K562 (cell line): Measurements from ENCODE around the gene DEPP1. TPM values are rescaled to one million over a fixed set of nuclear protein-coding genes. Genes with fewer than 3 reads are reported as not detected.

Experiments used
- C11orf30 ChIP-seq: fragments of 450-650 bp; IDR thresholded peaks from 2 replicates; pipeline ENCODE4 v1.6.1; 2016; ENCODE audit warnings: low read depth, mild to moderate bottlenecking
- CBFA2T2 ChIP-seq: fragments of 450-650 bp; conservative IDR thresholded peaks from 2 replicates; pipeline ENCODE4 v1.6.1; 2017; ENCODE audit warnings: mild to moderate bottlenecking
- CCAR2 ChIP-seq: fragments of 200-400 bp; formaldehyde crosslinking; IDR thresholded peaks from 2 replicates; pipeline ENCODE4 v1.6.1; 2017; ENCODE audit warnings: mild to moderate bottlenecking, low read depth, low read length
- ETV5 ChIP-seq: sonication (generic); formaldehyde crosslinking; IDR thresholded peaks from 2 replicates; pipeline ENCODE4 v1.4.0; 2020; ENCODE audit warnings: low read depth, mild to moderate bottlenecking, missing genetic modification reagents
- KLF10 ChIP-seq: fragments of 250-450 bp; sonication (Bioruptor Pico); IDR thresholded peaks from 2 replicates; pipeline ENCODE4 v1.6.1; 2021; ENCODE audit warnings: matching md5 sums
- MAFK ChIP-seq: IDR thresholded peaks from 2 replicates; pipeline ENCODE4 v1.6.1; 2011; ENCODE audit warnings: low read length, improper control_type of control experiment
- MEF2A ChIP-seq: IDR thresholded peaks from 2 replicates; pipeline ENCODE4 v1.6.1; 2011; ENCODE audit warnings: low read depth, mild to moderate bottlenecking, low read length, moderate library complexity; ENCODE audit not compliant: control insufficient read depth
- NCOA1 ChIP-seq: fragments of 450-650 bp; IDR thresholded peaks from 2 replicates; pipeline ENCODE4 v1.6.1; 2016; ENCODE audit warnings: low read depth
- SMARCC2 ChIP-seq: fragments of 450-650 bp; IDR thresholded peaks from 2 replicates; pipeline ENCODE4 v1.6.1; 2017; ENCODE audit warnings: antibody characterized with exemption, moderate library complexity, mild to moderate bottlenecking, low read depth
- SRSF9 ChIP-seq: fragments of 200-400 bp; formaldehyde crosslinking; IDR thresholded peaks from 2 replicates; pipeline ENCODE4 v1.6.1; 2017; ENCODE audit warnings: low read depth, low read length, borderline replicate concordance
- TARDBP ChIP-seq: fragments of 450-650 bp; IDR thresholded peaks from 2 replicates; pipeline ENCODE4 v1.6.1; 2016
- ZFPM2 ChIP-seq: fragments of 250-450 bp; sonication (Bioruptor Pico); IDR thresholded peaks from 2 replicates; pipeline ENCODE4 v1.5.1; 2022; ENCODE audit warnings: mild to moderate bottlenecking
- ZNF239 ChIP-seq: fragments of 250-450 bp; sonication (Bioruptor Pico); IDR thresholded peaks from 2 replicates; pipeline ENCODE4 v1.4.0; 2020; ENCODE audit warnings: mild to moderate bottlenecking
- ZNF311 ChIP-seq: fragments of 250-450 bp; sonication (Bioruptor Pico); IDR thresholded peaks from 2 replicates; pipeline ENCODE4 v1.4.0; 2020; ENCODE audit warnings: mild to moderate bottlenecking, moderate library complexity
- ZNF644 ChIP-seq: fragments of 200-800 bp; sonication (Bioruptor generic); IDR thresholded peaks from 2 replicates; pipeline ENCODE4 v1.6.1; 2016; ENCODE audit warnings: low read depth, missing genetic modification characterization, missing compliant biosample characterization
- polyA plus RNA-seq, 8 experiments: library from polyadenylated mRNA; depleted of rRNA in 4 of 8; stranded (reverse) in 5 of 8; unstranded in 3 of 8; fragments of >200 nt; fragmentation: Nextera tagmentation in 2 of 8; fragmentation: Illumina TruSeq in 1 of 8; extraction: Ambion mirVana in 2 of 8; extraction: Trizol in 1 of 8; gene quantifications; 2 replicates each; pipeline versions ENCODE4 v1.2.1 to v1.2.3, GENCODE V29; 2011 to 2014; ENCODE audit warnings: inconsistent platforms in 1 of 8, missing spikeins in 1 of 8
- total RNA-seq, 7 experiments: library from RNA; depleted of rRNA in 6 of 7; stranded (reverse); fragments of >200 nt in 6 of 7; fragmentation: Illumina TruSeq in 2 of 7; extraction: Trizol in 2 of 7; gene quantifications; 2 replicates each; pipeline versions ENCODE4 v1.2.1 to v1.2.3, GENCODE V29; 2011 to 2021; ENCODE audit warnings: low replicate concordance in 1 of 7
- TF ChIP-seq, protein P1 (sequence below): fragments of 250-450 bp; sonication (Bioruptor Pico); IDR thresholded peaks from 2 replicates; pipeline ENCODE4 v1.6.1; 2021; ENCODE audit warnings: mild to moderate bottlenecking
- TF ChIP-seq, protein P2 (sequence below): fragments of 450-650 bp; IDR thresholded peaks from 2 replicates; pipeline ENCODE4 v1.7.1; 2018; ENCODE audit warnings: mild to moderate bottlenecking, low read depth; ENCODE audit not compliant: partially characterized antibody
- TF ChIP-seq, protein P3 (sequence below): fragments of 250-450 bp; sonication (Bioruptor Pico); IDR thresholded peaks from 2 replicates; pipeline ENCODE4 v1.8.0; 2022; ENCODE audit warnings: moderate library complexity, mild to moderate bottlenecking, inconsistent platforms
- TF ChIP-seq, protein P4 (sequence below): fragments of 200-400 bp; formaldehyde crosslinking; IDR thresholded peaks from 2 replicates; pipeline ENCODE4 v1.6.1; 2017; ENCODE audit warnings: mild to moderate bottlenecking, low read depth, low read length, moderate library complexity

The DEPP1 gene
- total and polyA plus RNA-seq, 9 of the 15 experiments (the other 6 are each of a cell fraction or from before 2014, with no cell fraction given) = 0.04 to 0.54 (median 0.20) TPM; not detected in 1

DNA sequence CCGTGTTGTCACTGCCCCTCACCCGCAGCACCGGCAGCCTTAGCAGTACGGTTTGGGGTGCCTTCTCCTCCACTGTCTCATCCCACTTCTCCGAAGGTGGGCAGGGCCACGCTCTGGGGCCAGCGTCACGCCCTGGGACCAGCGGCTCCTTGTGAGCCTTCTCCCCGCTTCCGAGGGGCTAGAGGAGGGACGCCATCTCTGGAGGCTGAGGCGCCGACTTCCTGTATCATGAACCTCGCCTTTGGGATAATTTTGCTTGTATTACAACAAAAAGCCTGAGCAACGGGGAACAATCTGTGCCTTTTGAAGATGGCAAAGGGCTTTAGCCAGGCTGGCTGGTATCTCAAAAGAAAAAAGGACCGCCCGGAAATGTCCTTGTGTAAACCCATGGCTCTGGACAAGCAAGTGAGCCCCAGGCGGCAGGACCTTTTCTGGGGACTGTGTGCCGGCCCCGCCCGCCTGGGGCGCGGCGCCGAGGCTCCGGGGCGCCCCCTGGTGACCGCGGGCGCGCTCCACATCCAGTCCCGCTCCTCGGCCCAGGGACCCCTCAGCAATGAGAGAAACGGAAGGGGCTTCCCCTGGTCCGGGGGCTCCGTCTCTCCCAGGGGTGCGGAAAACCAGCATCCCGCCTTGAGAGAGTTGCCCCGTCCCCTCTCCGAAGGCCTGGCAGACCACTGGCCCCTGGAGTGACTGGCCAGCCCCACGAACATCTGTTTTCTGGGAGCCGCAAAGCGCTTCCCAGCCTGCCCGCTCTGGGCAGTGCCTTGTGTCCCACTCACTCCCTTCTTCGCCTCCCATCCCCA, 3.8 kb downstream of the DEPP1 start (continued):
- TF ChIP-seq CCAR2 (no peak), CBFA2T2 (no peak), KLF10 (CRISPR knock-in tag) (no peak), ZNF239 (CRISPR knock-in tag) (peak; percentile 55), ZNF644 (tag) (no peak), MAFK (no peak), ZNF311 (no peak), MEF2A (no peak), NCOA1 (no peak), SRSF9 (no peak), ETV5 (CRISPR knock-in tag) (peak; percentile 27; the same call in 1 of the 2 replicates), C11orf30 (no peak), ZFPM2 (CRISPR knock-in tag) (no peak), SMARCC2 (no peak), TARDBP (no peak)
- TF ChIP-seq, protein P1, sequence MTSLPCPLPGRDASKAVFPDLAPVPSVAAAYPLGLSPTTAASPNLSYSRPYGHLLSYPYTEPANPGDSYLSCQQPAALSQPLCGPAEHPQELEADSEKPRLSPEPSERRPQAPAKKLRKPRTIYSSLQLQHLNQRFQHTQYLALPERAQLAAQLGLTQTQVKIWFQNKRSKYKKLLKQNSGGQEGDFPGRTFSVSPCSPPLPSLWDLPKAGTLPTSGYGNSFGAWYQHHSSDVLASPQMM = no peak
- TF ChIP-seq, protein P2, sequence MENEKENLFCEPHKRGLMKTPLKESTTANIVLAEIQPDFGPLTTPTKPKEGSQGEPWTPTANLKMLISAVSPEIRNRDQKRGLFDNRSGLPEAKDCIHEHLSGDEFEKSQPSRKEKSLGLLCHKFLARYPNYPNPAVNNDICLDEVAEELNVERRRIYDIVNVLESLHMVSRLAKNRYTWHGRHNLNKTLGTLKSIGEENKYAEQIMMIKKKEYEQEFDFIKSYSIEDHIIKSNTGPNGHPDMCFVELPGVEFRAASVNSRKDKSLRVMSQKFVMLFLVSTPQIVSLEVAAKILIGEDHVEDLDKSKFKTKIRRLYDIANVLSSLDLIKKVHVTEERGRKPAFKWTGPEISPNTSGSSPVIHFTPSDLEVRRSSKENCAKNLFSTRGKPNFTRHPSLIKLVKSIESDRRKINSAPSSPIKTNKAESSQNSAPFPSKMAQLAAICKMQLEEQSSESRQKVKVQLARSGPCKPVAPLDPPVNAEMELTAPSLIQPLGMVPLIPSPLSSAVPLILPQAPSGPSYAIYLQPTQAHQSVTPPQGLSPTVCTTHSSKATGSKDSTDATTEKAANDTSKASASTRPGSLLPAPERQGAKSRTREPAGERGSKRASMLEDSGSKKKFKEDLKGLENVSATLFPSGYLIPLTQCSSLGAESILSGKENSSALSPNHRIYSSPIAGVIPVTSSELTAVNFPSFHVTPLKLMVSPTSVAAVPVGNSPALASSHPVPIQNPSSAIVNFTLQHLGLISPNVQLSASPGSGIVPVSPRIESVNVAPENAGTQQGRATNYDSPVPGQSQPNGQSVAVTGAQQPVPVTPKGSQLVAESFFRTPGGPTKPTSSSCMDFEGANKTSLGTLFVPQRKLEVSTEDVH = no peak
- TF ChIP-seq, protein P3, sequence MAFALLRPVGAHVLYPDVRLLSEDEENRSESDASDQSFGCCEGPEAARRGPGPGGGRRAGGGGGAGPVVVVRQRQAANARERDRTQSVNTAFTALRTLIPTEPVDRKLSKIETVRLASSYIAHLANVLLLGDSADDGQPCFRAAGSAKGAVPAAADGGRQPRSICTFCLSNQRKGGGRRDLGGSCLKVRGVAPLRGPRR (CRISPR knock-in tag) = no peak
- TF ChIP-seq, protein P4, sequence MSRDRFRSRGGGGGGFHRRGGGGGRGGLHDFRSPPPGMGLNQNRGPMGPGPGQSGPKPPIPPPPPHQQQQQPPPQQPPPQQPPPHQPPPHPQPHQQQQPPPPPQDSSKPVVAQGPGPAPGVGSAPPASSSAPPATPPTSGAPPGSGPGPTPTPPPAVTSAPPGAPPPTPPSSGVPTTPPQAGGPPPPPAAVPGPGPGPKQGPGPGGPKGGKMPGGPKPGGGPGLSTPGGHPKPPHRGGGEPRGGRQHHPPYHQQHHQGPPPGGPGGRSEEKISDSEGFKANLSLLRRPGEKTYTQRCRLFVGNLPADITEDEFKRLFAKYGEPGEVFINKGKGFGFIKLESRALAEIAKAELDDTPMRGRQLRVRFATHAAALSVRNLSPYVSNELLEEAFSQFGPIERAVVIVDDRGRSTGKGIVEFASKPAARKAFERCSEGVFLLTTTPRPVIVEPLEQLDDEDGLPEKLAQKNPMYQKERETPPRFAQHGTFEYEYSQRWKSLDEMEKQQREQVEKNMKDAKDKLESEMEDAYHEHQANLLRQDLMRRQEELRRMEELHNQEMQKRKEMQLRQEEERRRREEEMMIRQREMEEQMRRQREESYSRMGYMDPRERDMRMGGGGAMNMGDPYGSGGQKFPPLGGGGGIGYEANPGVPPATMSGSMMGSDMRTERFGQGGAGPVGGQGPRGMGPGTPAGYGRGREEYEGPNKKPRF = no peak
